GM19351 (cell line): ENCODE measurements around the gene STRN4.
"Not testable (repeated sequence)": the region's sequence is repeated elsewhere in the genome, so short reads cannot be mapped to it uniquely, and the experiment has no call there.

Experiments
- ATAC-seq: cut with Tn5 transposase; IDR thresholded peaks from one replicate; pipeline ENCODE4 v1.9.1; 2021; ENCODE audit warnings: mild to moderate bottlenecking, moderate library complexity; ENCODE audit not compliant: unreplicated experiment

STRN4 gene

DNA sequence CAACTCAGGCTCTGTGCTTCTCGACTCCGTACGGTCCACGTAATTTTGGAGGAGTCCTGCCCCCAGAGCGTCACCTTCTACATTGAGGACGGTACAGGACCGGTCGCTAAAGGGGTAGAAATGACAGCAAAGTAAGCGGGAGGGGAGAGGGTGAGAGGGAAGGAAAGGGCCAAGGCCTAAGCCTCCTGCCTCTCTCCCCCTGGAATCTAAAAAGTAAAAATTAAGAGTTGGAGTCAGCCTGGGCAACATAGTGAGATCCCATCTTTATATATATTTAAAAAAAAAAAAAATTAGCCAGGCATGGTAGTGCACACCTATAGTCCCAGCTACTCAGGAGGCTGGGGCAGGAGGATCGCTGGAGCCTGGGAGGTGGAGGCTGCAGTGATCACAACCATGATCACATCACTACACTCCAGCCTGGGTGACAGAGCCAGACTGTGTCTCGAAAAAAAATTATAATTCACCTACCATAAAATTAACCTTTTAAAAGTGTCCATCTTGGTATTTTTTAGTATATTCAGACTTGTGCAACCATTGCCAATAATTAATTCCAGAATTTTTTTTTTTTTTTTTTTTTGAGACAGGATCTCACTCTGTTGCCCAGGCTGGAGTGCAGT lies 29.5 kb upstream of the STRN4 start:
- no peak for ATAC-seq

DNA sequence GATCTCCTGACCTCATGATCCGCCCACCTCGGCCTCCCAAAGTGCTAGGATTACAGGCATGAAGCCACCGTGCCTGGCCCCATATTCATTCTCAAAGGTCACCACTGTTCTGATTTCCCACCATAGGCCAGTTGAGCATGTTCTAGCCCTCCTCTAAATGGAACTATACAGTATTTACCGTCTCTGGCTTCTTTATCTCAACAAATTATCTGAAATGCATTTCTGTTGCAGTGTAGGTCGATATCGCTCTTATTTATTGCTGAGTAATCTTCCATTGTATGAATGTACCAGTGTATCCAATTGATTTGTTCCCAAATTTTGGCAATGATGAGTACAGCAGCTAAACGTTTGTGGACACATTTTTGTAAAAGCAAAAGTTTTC lies 26.8 kb upstream of the STRN4 start:
- ATAC-seq = no peak

DNA sequence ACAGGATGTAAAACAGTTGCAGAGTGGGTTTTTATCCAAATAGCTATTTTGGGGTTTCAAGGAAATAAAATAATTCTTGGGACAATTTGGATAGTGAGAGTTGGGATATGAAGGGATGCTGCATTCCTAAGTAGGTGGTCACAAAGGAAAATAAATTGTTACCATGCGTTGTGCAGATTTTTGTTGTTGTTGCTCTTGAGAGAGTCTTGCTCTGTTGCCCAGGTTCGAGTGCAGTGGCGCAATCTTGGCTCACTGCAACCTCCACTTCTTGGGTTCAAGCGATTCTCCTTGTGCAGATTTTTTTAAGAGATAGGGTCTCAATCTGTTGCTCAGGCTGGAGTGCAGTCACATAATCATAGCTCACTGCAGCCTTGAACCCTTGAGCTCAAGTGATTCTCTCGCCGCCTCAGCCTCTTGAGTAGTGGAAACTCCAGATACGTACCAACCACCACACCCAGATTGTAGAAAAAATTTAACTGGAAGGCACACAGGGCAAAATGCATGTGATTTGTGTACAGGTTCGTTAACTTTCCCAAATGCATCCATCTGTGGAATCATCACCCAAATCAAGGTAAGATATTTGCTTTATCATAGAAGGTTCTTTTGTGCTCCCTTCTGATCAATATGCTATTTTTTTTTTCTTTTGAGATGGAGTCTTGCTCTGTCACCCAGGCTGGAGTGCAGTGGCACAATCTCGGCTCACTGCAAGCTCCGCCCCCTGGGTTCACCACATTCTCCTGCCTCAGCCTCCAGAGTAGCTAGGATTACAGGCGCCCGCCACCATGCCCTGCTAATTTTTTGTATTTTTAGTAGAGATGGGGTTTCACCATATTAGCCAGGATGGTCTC lies 26.1 kb upstream of the STRN4 start:
- no peak for ATAC-seq

GRCh38 chr19:46768746-46769145 lies 22.5 kb upstream of the STRN4 start:
- not testable (repeated sequence) for ATAC-seq

- ATAC-seq = no peak
Measured at GRCh38 chr19:46766569-46767317, 20.5 kb upstream of the STRN4 start.

DNA sequence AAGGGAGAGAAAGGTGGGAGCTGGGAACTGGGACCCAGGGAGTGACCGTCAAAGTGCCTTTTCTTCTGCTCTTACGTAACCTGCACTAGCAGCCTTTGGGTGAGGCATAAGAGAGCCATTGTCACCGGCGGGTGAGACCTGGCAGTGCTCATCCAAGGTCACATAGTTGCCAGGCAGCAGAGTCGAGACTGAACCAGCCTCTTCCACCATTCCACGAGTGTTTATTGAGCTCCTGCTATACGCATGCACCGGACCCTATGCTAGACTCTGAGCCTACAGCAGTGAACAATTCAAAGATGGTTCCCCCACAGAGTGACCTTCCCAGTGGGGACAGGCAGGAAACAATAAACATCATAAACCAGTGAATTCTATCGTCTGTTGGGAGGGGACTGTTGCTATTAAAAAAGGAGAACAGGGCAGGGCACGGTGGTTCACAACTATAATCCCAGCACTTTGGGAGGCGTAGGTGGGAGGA lies 18.6 kb upstream of the STRN4 start:
- ATAC-seq = no peak

DNA sequence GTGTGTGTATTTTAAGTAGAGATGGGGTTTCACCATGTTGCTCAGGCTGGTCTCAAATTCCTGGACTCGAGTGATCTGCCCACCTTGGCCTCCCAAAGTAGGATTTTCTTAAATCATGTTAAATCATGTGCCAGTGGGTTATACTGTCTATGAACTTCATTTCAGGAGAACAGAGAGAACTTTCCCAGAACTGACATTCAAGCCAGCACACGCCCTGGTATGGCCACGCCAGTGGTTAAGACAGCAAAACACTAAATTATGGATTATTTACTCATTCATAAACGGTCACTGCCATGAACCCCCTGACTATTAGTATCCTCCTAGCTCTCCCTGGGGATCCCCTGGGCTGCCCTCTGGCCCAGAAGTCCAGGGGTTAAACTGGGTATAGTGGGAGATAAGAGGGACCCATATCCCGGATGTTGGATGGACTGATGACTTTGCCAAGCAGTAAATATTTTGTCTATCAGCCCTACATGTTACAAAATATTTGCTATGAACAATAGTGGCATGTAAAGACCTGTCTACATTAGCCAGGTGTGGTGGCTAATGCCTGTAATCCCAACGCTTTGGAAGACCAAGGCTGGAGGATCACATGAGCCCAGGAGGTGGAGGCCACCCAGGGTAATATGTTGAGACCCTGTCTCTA lies 16.1 kb upstream of the STRN4 start:
- ATAC-seq = no peak

GRCh38 chr19:46761418-46761831 lies 15.2 kb upstream of the STRN4 start:
- no peak for ATAC-seq

DNA sequence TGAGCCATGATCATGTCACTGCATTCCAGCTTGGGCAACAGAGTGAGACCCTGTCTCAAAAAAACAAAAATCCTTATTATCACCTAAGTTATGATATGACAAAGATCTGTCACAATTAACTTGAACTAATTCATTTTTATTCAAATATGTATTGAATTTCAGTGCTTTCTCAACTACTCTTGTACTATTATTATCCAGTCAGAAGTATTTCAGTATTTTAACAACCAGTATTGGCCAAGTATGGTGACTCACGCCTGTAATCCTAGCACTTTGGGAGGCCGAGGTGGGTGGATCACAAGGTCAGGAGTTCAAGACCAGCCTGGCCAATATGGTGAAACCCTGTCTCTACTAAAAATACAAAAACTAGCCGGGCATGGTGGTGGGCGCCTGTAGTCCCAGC lies 14.6 kb upstream of the STRN4 start:
- ATAC-seq = not testable (repeated sequence)

DNA sequence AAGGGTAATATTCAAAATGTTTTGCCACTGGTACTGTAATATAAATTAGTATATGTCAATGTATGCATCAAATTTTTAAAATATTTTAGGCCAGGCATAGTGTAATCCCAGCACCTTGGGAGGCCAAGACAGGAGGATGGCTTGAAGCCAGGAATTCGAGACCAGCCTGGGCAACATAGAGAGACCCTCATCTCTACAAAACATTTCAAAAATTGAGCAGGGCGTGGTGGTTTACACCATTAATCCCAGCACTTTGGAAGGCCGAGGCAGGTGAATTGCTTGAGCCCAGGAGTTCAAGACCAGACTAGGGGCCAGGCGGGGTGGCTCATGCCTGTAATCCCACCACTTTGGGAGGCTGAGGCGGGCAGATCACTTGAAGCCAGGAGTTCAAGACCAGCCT lies 14.1 kb upstream of the STRN4 start:
- ATAC-seq = no peak

GRCh38 chr19:46759817-46760333 lies 13.6 kb upstream of the STRN4 start:
- no peak for ATAC-seq

GRCh38 chr19:46759206-46759605 lies 13.0 kb upstream of the STRN4 start:
- no peak for ATAC-seq

- no peak for ATAC-seq
Measured at GRCh38 chr19:46756544-46756888, 10.3 kb upstream of the STRN4 start.

GRCh38 chr19:46755853-46756543 lies 9.7 kb upstream of the STRN4 start:
- no peak for ATAC-seq

DNA sequence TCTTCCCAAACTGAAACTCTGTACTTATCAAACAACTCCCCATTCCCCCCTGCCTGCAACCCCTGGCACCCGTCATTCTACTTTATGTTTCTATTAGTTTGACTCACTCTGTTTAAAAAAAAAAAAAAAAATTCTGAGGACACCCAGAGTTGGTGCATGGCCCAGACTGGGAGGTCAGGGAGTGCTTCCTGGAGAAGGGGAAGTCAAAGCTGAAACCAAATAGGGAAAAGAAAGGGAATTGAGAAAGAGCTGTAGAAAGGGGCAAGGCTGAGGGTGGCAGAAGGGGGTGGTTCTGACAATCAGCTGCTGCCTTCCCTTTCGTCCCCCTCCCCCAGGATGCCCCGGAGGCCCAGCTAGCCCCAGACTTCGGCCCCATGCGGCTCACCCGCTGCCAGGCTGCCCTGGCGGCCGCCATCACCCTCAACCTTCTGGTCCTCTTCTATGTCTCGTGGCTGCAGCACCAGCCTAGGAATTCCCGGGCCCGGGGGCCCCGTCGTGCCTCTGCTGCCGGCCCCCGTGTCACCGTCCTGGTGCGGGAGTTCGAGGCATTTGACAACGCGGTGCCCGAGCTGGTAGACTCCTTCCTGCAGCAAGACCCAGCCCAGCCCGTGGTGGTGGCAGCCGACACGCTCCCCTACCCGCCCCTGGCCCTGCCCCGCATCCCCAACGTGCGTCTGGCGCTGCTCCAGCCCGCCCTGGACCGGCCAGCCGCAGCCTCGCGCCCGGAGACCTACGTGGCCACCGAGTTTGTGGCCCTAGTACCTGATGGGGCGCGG lies 9.0 kb upstream of the STRN4 start:
- no peak for ATAC-seq

GRCh38 chr19:46753420-46754155 lies 7.3 kb upstream of the STRN4 start:
- no peak for ATAC-seq

DNA sequence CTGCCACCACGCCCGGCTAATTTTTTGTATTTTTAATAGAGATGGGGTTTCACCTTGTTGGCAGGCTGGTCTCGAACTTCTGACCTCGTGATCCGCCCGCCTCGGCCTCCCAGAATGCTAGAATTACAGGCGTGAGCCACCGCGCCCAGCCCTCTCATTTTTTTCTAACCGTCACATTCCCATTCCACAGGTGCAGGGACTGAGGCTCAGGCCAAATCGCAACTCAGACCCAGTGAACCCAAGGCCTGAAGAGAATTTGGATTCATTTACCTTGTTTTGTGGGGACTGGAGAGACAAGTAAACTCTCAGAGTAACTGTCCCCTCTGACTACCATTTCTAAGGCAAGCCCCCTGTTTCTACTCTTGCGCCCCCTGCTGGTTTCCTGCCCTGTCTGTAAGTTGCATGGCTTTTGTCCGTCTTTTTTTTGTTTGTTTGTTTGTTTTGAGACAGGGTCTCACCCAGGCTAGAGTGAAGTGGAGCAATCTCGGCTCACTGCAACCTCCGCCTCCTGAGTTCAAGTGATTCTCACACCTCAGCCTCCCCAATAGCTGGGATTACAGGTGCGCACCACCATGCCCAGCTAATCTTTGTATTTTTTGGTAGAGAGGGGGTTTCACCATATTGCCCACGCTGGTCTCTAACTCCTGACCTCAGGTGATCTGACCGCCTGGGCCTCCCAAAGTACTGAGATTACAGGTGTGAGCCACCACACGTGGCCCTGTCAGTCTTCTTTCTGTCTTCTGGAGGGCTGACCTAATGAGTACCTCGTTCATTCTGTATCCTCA lies 2.3 kb upstream of the STRN4 start:
- no peak for ATAC-seq
